Breast epithelium (tissue), 4 donors: ENCODE measurements around the gene RAC3. TPM values are rescaled to one million over a fixed set of nuclear protein-coding genes. Genes with fewer than 3 reads are reported as not detected.
A peak's percentile ranks its signal among the peaks of the same experiment; 100 is the strongest.

Experiments
- DNase-seq, 2 donors: peaks; one replicate each; pipeline ENCODE4 v3.0.0-alpha.2; 2019; ENCODE audit warnings: low spot score in 2 of 2
- H3K27ac ChIP-seq, 2 donors: fragments of 200-600 bp; sonication (generic) in 1 of 2; one replicate each; pipeline ENCODE4 v1.5.1; 2016 to 2019; ENCODE audit warnings: mild to moderate bottlenecking in 1 of 2
- H3K27me3 ChIP-seq, 2 donors: fragments of 200-600 bp; sonication (generic) in 1 of 2; one replicate each; pipeline versions ENCODE4 v1.5.1 to v1.6.0; 2017 to 2019; ENCODE audit warnings: control low read depth in 1 of 2, mild to moderate bottlenecking in 1 of 2
- H3K36me3 ChIP-seq: fragments of 200-600 bp; one replicate; pipeline ENCODE4 v1.5.1; 2019
- H3K4me1 ChIP-seq, 2 donors: fragments of 200-600 bp; sonication (generic); one replicate each; pipeline ENCODE4 v1.5.1; 2016 to 2019; ENCODE audit warnings: control low read depth in 1 of 2
- H3K4me3 ChIP-seq, 3 donors: fragments of 200-600 bp; sonication (generic); 1 replicate in 2 of 3; 2 replicates in 1 of 3; pipeline ENCODE4 v1.5.1; 2016 to 2019; ENCODE audit warnings: mild to moderate bottlenecking in 3 of 3, moderate library complexity in 2 of 3
- H3K9me3 ChIP-seq, 2 donors: fragments of 200-600 bp; sonication (generic) in 1 of 2; one replicate each; pipeline ENCODE4 v1.5.1; 2016 to 2019; ENCODE audit warnings: control low read depth in 1 of 2
- CTCF ChIP-seq, 3 donors: fragments of 450-650 bp; IDR thresholded peaks; one replicate each; pipeline ENCODE4 v1.5.1; 2016 to 2017; ENCODE audit warnings: antibody characterized with exemption in 3 of 3, mild to moderate bottlenecking in 3 of 3, moderate library complexity in 3 of 3
- POLR2A ChIP-seq: fragments of 450-650 bp; IDR thresholded peaks from one replicate; pipeline ENCODE4 v1.6.1; 2016; ENCODE audit warnings: antibody characterized with exemption, mild to moderate bottlenecking, moderate library complexity
- POLR2AphosphoS5 ChIP-seq, 3 donors: sonication (generic); formaldehyde crosslinking; IDR thresholded peaks; one replicate each; pipeline ENCODE4 v1.6.1; 2017; ENCODE audit warnings: antibody characterized with exemption in 3 of 3
- intact Hi-C: fragments of 100-400 bp; cut with DNase I; formaldehyde crosslinking; loops from one replicate; pipeline ENCODE4 v1.15.1; 2023; ENCODE audit warnings: low total_unique reads
- total RNA-seq, 3 donors: library from RNA; depleted of rRNA; stranded (reverse); fragments of >200 nt; gene quantifications; one replicate each; pipeline ENCODE4 v1.1.0, GENCODE V29; 2016

RAC3 gene
- total RNA-seq, 3 donors from 2014 or later, result 7.6 to 23.0 (median 16.1) TPM

GRCh38 chr17:82022310-82022980 lies 9.0 kb upstream of the RAC3 start, which contains the start of gene CENPX:
Gene CENPX, minus strand, starts transcription at chr17:82022878. Its CDS starts 17 bp downstream, at chr17:82022861.
- TF ChIP-seq POLR2A, result no peak
- no peak for TF ChIP-seq CTCF (IDR thresholded peaks at IDR 0.05)
- TF ChIP-seq POLR2AphosphoS5 (IDR thresholded peaks at IDR 0.05), result no peak
- no peaks in the 10 kb centered on the region for H3K36me3 ChIP-seq
- no peaks in the 10 kb centered on the region for H3K27me3 ChIP-seq
- intact Hi-C loops, result loop anchor here (2.0 kb wide), 1 partner anchor 60 kb away; no protein-coding TSS in a partner anchor
- H3K27ac ChIP-seq, result peak within 1 kb of the TSS; percentile 54 to 78
- peak within 1 kb of the TSS; percentile 85 to 90 (median 88) for H3K4me3 ChIP-seq
- peaks cover 6 to 22% of the 10 kb centered on the region in 2 donors for H3K4me1 ChIP-seq
- DNase-seq, result no peak
- H3K9me3 ChIP-seq, result no peaks in the 10 kb centered on the region

- no peaks in the 10 kb centered on the region for H3K36me3 ChIP-seq
- TF ChIP-seq CTCF (IDR thresholded peaks at IDR 0.05) (no peak), POLR2A (no peak), POLR2AphosphoS5 (IDR thresholded peaks at IDR 0.05) (peak in 1 of 3 donors; percentile 55)
- no peaks in the 10 kb centered on the region for H3K27me3 ChIP-seq
- H3K27ac ChIP-seq, result peak within 1 kb of the TSS; percentile 54 to 78
- H3K4me3 ChIP-seq, result peak within 1 kb of the TSS; percentile 85 to 90 (median 88)
- H3K4me1 ChIP-seq, result peaks cover 6 to 22% of the 10 kb centered on the region in 2 donors
- DNase-seq, result peak; percentile 100
- intact Hi-C loops, result loop anchor here (2.0 kb wide), 1 partner anchor 60 kb away; no protein-coding TSS in a partner anchor
- H3K9me3 ChIP-seq, result no peaks in the 10 kb centered on the region
These were observed 8.5 kb upstream of the RAC3 start, which contains the start of gene LRRC45 for GRCh38 chr17:82022981-82023446. Gene LRRC45, plus strand, starts transcription at chr17:82023305. Its CDS starts 339 bp downstream, at chr17:82023644.

- DNase-seq, result no peak
- intact Hi-C loops, result loop anchor here (2.0 kb wide), 1 partner anchor 61 kb away; no protein-coding TSS in a partner anchor
- peak overlapping the region; percentile 69 to 90 (median 88) for H3K4me3 ChIP-seq
- H3K9me3 ChIP-seq, result no peaks in the 10 kb centered on the region
- no peaks in the 10 kb centered on the region for H3K36me3 ChIP-seq
- TF ChIP-seq CTCF (IDR thresholded peaks at IDR 0.05), result no peak
- no peak for TF ChIP-seq POLR2AphosphoS5 (IDR thresholded peaks at IDR 0.05)
- no peak for TF ChIP-seq POLR2A
- no peak overlapping the region for H3K27ac ChIP-seq
- H3K27me3 ChIP-seq, result no peaks in the 10 kb centered on the region
- H3K4me1 ChIP-seq, result peaks cover 6 to 22% of the 10 kb centered on the region in 2 donors
These were observed 7.8 kb upstream of the RAC3 start for GRCh38 chr17:82023447-82024241.

- DNase-seq, result no peak
- intact Hi-C loops, result no loop called here
- peaks cover 6 to 22% of the 10 kb centered on the region in 2 donors for H3K4me1 ChIP-seq
- no peaks in the 10 kb centered on the region for H3K36me3 ChIP-seq
- TF ChIP-seq POLR2AphosphoS5 (IDR thresholded peaks at IDR 0.05) (no peak), CTCF (IDR thresholded peaks at IDR 0.05) (no peak), POLR2A (no peak)
- H3K27me3 ChIP-seq, result no peaks in the 10 kb centered on the region
- no peak overlapping the region for H3K27ac ChIP-seq
- H3K4me3 ChIP-seq, result no peak overlapping the region
- no peaks in the 10 kb centered on the region for H3K9me3 ChIP-seq
These were observed 6.6 kb upstream of the RAC3 start for GRCh38 chr17:82024859-82025258.
